Activated CD4-positive, CD25-positive, alpha-beta regulatory T cell treated with anti-CD3 and anti-CD28 coated beads, Interleukin-2, amount 50 U/mL, for 24 hours (primary cell): ENCODE data around the gene HIF1AN.
A peak's percentile ranks its signal among the peaks of the same experiment; 100 is the strongest.

Source experiments
- ATAC-seq, 2 donors: fragments of 150-1000 bp; cut with Tn5 transposase; one replicate each; pipeline ENCODE4 v1.10.0; 2021; ENCODE audit warnings: mild to moderate bottlenecking in 1 of 2, moderate library complexity in 1 of 2

The HIF1AN gene

GRCh38 chr10:100522107-100522801 lies 13.5 kb upstream of the HIF1AN start:
- no peak for ATAC-seq

- no peak for ATAC-seq
Observed at GRCh38 chr10:100522945-100523344, 12.8 kb upstream of the HIF1AN start.

- no peak for ATAC-seq
Observed at GRCh38 chr10:100524206-100524605, 11.5 kb upstream of the HIF1AN start.

- ATAC-seq: no peak
Observed at GRCh38 chr10:100524638-100525037, 11.1 kb upstream of the HIF1AN start.

GRCh38 chr10:100528123-100528886 lies 7.4 kb upstream of the HIF1AN start:
- peak; percentile 52 to 57 for ATAC-seq

GRCh38 chr10:100528921-100529474 lies 6.7 kb upstream of the HIF1AN start:
- peak in 1 of 2 donors; percentile 3 for ATAC-seq

DNA sequence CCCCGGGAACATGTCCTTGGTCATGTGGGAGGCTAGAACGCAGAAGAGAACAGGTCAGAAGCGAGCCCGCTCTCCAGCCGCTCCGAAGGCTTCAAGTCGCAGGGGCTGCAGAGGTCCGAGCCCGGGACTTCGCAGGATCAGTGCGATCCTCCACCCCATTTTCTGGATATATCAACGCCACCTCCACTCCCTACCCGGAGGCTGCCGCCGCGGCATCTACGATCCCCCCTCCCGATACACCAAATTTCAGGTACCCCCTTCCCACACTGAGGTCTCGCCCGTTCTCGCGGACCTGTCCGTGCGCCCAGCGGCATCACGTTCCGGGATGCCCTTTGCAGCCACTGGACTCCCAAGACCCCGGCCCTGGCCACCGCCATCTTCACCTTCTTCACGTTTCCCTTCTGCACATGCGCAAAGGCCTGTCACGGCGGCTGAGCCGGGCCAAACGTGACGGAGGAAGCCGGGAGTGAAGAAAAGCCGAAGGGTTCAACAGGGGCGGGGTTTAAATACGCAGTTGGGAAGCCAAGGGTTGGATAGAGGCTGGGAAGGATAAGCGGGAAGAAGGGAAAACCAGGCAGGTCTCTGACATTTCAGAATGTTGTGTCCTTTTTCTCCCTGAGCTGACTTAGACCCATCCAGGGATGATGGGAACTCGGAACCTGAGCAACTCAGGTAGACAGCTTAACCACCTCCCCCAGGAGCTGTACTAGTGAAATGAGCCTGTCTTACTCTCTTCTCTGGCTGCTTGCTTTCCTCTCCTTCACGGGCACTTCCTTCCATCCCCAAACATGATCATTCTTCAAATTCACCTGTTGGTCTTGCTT lies 6.1 kb upstream of the HIF1AN start, which contains the start of gene NDUFB8:
NDUFB8 (minus strand) TSS at position 397 of the 824 bp plus-strand sequence; CDS start at position 377, 20 bp downstream.
- peak; percentile 67 to 73 for ATAC-seq

- ATAC-seq: peak in 1 of 2 donors; percentile 9
Observed at GRCh38 chr10:100531761-100532160, 4.0 kb upstream of the HIF1AN start.

- ATAC-seq: no peak
Observed at GRCh38 chr10:100534726-100535125, 1.0 kb upstream of the HIF1AN start.

GRCh38 chr10:100535338-100535714 lies 417 bp upstream of the HIF1AN start:
- peak in 1 of 2 donors; percentile 1 for ATAC-seq

GRCh38 chr10:100537475-100537874 lies 1.7 kb downstream of the HIF1AN start:
- ATAC-seq: no peak

DNA sequence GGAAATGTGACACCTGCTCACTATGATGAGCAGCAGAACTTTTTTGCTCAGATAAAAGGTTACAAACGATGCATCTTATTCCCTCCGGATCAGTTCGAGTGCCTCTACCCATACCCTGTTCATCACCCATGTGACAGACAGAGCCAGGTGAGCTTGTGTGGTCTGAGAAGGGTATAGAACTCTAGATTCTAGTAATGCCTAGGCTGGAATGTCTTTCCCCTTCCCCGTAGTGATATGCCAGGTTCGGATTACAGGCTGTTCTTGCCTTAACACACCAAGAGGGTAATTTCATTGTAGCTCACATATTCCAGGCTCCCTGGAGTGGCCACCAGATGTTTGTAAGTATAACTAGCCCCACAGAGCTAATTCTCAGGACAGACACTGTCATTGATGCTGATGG lies 9.2 kb downstream of the HIF1AN start:
- no peak for ATAC-seq

- ATAC-seq: no peak
Observed at GRCh38 chr10:100551196-100551595, 15.5 kb downstream of the HIF1AN start.

DNA sequence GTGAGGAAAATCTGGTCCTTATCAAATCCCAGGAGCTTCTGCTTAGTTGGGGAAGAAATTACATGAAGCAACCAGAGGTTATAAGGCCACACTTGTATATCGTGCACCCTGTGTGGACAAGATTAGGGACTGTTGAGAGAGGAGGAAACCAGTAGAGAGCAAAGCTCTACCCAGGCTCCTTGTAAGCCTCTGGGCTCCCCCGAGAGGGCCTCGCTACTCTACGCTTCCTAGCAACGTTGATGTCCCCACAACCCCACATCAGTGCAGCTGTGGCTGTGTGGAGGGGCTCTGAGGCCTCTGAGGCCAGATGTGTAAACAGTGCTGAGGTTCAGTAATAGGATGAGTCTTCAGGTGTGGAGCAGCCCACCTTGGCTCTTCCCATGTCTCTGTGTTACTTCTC lies 16.0 kb downstream of the HIF1AN start:
- ATAC-seq: no peak

DNA sequence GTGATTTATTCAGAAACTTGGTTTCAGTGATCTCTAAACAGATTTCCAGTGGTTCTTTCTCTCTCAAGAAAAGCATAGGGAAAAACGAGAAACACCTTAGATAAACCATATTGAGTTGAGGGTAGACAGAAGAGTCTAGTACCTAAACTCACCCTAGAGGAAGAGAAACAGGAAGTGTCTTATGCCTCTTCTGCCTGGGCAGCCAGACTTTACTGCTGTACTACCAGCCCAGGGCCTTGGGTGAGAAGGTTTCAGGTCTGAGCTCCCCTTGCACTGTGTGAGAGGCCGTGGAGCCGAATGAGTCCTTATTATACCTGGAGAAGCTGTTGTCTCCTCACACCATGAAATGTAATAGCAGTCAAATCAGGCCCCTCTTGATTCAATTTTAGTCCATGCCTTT lies 18.2 kb downstream of the HIF1AN start:
- ATAC-seq: no peak

DNA sequence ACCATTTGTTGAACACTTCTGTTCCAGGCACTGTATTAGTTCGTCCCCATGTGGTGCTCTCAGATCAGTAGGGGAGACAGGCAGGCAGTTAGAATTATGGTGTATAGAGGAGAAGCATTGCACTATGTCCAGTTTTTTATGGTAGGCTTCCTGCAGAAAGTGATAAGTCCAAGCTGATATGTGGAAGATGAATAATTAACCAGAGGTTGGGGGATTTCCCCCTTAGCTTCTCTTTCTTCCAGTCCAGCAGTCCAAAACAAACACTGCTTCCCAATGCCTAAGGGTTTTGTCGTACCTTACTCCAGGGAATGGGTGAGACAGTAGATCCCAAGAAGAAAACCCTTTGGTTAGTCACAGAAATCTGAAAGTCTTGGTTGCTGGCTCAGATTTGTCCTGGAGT lies 19.2 kb downstream of the HIF1AN start:
- ATAC-seq: no peak

DNA sequence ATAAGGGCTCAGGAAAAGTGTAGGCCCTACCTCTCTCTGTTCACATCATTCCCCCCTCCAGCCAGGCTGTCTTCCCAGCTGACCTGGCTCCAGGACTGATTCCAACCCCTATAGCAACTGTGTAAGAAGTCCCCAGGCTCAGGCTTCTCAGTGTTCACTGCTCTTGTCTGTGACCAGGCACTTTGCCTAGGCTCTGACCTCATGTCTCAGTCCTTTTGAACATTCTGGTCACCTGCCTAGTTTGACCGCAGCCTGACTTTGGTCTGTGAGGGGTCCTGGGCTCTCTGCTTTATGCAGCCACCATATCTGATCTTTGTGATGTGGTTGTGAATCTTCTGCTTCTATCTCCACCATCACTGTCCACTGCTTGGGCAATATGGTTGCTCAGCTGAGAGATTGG lies 24.5 kb downstream of the HIF1AN start:
- ATAC-seq: no peak

GRCh38 chr10:100561005-100561404 lies 25.3 kb downstream of the HIF1AN start:
- ATAC-seq: no peak

- peak; percentile 89 to 91 for ATAC-seq
Observed at GRCh38 chr10:100562008-100562672, 26.4 kb downstream of the HIF1AN start.

- no peak for ATAC-seq
Observed at GRCh38 chr10:100565206-100565985, 29.7 kb downstream of the HIF1AN start.

GRCh38 chr10:100566561-100566960 lies 30.8 kb downstream of the HIF1AN start:
- ATAC-seq: no peak

GRCh38 chr10:100567249-100567648 lies 31.5 kb downstream of the HIF1AN start:
- no peak for ATAC-seq
